GM19463 (cell line): Measurements from ENCODE around the gene DDR1.
A peak's percentile ranks its signal among the peaks of the same experiment; 100 is the strongest.

Experiments used
- ATAC-seq: cut with Tn5 transposase; IDR thresholded peaks from one replicate; pipeline ENCODE4 v1.9.1; 2021; ENCODE audit warnings: mild to moderate bottlenecking, moderate library complexity; ENCODE audit not compliant: unreplicated experiment

Gene DDR1

GRCh38 chr6:30879684-30880427 is 4.5 kb upstream of the DDR1 start:
- ATAC-seq = no peak

DNA sequence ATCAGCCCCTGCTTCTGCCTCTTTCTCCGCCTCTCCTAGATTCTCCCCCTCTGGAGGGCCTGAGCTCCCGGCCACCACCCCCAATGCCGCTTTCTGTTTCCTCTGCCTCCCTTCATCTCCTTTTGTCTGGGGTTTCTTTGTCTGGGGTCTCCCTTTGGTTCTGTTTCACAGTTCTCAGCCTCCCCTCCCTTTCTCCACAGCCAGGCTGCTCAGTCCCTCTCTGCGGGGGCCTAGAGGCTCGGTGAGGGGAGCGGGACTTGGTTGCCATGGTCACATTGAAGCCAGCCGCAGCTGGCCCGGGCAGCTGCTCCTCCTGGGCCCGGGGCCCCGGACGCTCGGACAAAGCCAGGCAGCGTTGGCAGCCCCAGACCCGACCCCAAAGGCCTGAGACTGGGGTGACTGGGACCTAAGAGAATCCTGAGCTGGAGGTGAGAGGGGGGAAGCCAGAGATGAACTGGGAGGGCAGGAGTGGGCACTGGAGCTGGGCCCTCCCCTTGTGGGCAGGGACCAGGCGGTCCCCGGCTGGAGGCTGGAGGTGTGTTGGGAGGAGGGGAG is 3.5 kb upstream of the DDR1 start:
- ATAC-seq = no peak

- no peak for ATAC-seq
Measured at GRCh38 chr6:30881392-30882203, 2.7 kb upstream of the DDR1 start.

DNA sequence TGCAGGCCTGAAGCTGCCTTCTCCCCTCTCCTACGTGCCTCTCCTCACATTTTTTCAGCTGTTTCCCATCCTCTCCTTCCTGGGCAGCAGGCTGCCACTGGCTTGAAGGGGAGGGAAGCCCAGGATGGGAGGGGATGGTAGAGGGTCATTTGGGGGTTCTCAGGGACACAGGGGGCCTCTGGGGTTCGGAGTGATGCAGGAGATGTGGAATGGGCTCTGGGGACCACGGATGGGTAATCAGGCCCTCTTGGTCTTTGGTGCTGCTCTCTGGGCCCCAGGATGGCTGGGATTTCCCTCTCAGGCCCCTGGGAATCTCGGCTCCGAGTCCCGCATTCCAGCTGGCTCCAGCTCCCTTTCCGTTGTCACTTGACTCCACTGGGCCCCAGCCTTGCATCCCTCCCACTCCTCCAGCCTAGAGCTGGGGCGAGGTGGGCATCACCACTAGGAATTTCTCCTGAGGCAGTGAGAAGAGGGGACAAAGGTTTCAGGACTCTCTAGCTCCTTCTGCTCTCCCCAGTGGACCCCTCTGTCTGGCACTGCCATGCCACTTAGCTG is 2.0 kb upstream of the DDR1 start:
- no peak for ATAC-seq

GRCh38 chr6:30882759-30883684 is 1.3 kb upstream of the DDR1 start:
- ATAC-seq = no peak

DNA sequence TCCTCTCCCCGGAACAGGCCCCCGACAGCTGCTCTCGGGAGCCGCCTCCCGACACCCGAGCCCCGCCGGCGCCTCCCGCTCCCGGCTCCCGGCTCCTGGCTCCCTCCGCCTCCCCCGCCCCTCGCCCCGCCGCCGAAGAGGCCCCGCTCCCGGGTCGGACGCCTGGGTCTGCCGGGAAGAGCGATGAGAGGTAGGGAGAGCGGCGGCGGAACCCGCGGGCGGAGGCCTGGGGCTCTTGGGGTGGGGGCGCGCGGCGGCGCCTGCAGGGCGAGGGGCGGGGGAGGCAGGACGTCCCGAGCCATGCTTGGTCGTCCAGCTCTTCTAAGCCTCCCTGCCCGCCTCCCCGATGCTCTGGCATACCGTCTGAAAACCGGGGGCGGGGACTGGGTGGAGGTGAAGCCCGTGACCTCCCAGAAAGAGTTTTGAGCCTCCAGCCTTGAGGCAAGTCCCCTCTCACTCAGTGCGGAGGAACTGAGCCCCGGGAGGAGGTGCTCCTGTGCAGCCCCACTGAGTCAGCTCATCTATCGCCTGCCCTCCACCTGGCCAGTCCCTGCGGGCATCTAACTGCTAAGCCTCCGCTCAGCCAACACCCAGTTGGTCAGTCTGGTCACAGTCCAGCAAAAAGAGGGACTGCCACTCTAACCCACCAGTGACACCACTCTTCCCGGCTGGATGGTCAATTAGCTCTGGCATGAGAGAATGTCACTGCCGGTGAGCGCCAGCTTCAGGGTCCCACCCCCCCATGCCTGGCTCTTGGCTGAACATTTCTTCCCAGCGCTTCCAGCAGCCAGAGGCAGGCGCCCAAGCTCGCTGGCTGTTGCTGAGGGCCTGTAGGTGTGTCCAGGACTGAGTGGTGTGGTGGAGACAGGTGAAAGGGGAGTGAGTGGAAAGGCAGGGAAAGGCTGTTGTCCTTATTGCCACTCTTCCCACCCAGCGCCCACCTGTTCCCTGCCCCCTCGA is 482 bp downstream of the DDR1 start:
- peak; percentile 34 for ATAC-seq

DNA sequence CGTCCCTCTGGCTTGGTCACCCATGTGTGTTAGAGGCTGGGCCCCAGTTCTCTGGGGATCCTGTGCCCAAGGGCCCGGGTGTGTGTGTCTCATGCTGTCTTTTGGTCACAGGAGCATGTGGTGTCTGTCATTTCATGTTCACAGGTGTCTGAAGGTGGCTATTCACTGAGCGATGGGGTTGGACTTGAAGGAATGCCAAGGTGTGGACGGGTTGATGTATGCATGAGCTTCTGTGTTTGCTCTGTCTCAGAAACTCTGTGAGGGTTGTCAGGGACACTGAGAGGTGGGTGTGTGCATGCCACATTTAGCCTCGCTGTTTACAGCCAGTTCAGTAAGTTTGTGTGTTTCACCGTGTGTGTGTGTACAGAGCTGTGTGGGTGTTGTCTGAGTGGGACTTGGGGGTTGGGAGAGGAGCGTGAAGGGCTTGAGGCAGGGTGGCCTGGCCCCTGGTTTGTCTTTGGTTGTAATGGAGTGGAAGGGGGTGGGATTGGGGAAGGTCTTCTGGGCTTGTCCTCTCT is 1.2 kb downstream of the DDR1 start:
- no peak for ATAC-seq

DNA sequence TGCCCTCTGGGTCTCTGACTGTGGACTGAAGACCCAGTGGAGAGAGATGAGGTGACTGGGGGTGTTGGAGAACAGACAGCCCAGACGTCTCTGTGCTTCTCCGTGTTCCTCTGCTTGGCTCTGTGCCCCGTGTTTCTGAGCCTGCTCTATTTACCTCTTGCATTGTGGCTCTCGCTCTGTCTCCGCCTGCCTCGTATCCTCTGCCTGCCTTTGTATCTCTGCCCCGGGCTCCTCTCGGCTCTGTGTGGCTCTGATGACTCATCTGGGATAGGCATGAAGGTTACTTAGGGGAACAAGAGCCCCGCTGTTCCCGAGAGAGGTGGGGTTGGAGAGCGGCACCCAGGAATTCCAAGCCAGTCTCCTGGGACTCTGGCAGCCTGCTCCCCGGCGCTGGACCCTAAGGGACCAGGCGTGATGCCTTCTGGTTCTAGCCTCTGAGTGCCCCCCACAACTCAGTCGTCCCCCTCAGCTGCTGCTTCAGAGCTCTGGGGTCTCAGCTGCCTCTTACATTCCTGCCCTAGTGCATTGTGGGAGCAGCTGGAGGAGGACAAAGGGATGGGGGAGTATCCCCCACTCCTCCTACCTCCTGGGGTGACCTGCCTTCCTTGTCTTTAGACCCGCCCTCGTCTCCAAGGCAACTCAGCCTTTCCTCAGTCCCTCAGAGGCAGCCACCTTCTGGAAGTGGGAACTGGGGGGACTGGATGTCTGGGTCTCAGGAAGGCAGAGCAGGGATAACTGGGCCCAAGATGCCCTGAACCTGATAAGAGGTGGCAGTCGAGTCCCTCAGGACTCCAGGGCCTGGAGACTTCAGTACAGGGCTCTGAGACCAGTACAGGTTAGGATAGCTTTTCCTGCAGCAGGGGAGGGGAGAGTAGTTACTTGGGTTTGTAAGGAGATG is 1.9 kb downstream of the DDR1 start:
- ATAC-seq = no peak

GRCh38 chr6:30886897-30887255 is 2.6 kb downstream of the DDR1 start:
- no peak for ATAC-seq

DNA sequence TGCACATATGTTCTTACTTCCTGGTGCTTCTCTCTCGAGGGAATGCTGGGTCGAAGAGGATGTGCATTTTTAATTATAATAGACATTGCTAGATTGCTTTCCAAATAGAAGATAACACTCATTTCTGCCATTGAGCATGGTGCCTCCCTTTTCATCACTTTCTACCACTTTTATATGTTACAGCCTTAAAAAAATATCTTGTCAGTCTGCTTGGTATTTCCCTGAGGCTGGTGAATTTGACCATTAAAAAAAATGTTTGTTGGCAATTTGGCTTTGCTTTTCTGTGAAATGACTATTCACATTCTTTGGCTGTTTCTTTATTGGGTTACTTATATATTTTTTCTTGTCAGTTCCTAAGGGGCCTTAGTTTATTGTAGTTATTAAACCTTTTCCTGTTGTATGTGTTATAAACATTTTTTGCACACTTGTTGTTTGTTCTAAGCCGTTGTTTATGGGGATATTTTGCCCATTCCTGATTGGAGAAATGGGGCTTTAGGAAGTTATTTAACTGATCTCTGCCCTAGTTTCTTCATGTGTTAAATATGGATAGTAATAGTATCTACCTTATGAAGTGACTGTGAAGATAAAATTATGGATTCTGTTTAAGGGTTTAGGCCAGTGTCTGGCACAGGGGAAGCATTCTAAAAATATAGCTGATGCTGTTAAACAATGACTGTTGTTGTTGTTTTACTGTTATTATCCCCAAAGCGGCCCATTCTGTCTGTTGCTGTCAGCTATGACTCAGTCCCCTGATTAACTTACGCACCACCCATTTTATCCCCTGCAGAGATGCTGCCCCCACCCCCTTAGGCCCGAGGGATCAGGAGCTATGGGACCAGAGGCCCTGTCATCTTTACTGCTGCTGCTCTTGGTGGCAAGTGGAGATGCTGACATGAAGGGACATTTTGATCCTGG is 3.8 kb downstream of the DDR1 start:
- no peak for ATAC-seq

GRCh38 chr6:30888816-30889495 is 4.6 kb downstream of the DDR1 start:
- ATAC-seq = no peak

DNA sequence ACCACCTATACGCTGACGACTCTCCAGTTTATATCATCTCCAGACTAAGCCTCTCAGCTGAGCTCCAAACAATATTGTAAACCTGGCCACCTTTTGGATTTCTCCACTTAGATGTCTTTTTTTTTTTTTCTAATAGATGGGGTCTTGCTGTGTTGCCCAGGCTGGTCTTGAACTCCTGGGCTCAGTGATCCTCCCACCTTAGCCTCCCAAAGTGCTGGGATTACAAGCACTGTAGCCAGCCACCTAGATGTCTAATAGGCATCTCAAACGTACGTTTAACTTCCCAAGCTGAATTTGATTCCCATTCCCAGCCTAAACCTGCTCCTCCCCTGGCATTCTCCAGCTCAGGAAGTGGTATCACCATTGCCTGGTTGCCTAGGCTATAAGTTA is 5.2 kb downstream of the DDR1 start:
- no peak for ATAC-seq

DNA sequence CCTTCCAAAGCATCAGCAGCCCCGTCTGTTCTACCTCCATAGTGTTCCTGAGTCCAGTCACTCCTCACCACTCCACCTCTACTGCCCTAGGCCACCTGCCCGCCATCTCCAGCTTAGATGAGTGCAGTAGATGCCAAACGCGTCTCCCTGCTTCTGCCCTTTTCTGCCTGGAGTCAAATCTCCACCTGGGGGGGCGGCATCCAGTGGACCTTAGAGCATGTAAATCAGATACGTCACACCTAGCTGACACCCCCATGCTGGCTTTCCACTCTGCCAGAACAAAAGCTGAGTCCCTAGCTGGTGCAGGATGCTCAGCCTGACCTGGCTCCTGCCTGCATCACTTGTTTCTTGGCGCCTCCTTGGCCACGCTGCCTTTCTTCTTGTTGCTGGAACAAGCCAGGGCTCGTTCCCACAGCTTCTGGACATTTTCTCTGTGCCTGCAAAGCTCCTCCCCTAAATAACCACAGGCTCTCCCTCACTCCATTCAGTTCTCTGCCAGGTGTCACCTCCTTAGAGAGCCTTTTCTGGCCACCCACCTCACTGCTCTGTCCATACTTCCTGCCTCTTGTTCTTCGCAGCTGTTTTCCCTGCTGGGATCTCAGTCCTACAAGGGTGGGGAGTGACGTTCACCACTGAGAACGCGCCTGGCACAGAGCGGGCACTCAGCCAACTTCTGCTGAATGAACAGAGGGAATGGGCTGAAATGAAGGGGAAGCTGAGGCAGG is 5.8 kb downstream of the DDR1 start:
- no peak for ATAC-seq

GRCh38 chr6:30890646-30891449 is 6.5 kb downstream of the DDR1 start:
- ATAC-seq = no peak

DNA sequence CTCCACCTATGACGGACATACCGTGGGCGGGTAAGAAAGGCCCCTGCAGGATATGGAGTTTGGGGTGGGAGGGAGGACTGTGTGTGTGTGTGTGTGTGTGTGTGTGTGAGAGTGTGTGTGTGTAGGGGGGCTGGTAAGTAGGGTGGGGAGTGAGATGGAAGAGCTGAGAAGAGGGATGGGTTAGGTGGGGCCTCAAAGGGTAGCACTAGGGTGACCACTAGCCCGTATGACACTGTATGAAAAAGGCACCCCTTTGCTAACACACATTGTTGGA is 7.1 kb downstream of the DDR1 start:
- no peak for ATAC-seq
